Panc1 (cell line): ENCODE results near the gene CLSTN2. TPM values are rescaled to one million over a fixed set of nuclear protein-coding genes. Genes with fewer than 3 reads are reported as not detected.

Experiments
- ATAC-seq: fragments of 200-7000 bp; cut with Tn5 transposase; 2 replicates; pipeline ENCODE4 v1.9.1; 2020; ENCODE audit warnings: mild to moderate bottlenecking, moderate library complexity
- BruUV-seq: library from RNA; stranded (reverse); fragments of 400-500 nt; replicated peaks from 2 replicates; lab custom pipeline; 2021; lab: Mats Ljungman, UMichigan
- CTCF ChIA-PET: fragments of 300-600 bp; sonication (Branson Sonifier 250); formaldehyde crosslinking; loops from one replicate; lab custom pipeline; 2022; ENCODE audit warnings: antibody characterized with exemption; lab: Charles Lee
- POLR2A ChIA-PET: fragments of 300-600 bp; sonication (Branson Sonifier 250); formaldehyde crosslinking; loops from one replicate; lab custom pipeline; 2022; ENCODE audit warnings: antibody characterized with exemption; lab: Charles Lee
- DNase-seq: peaks from one replicate; pipeline ENCODE4 v3.0.0-alpha.2; 2010; ENCODE audit warnings: low read depth, low spot score
- H3K27ac ChIP-seq: 2 replicates; pipeline ENCODE4 v1.5.1; 2011; ENCODE audit warnings: mild to moderate bottlenecking, low read length, inconsistent platforms
- H3K27me3 ChIP-seq: fragments of 200-500 bp; sonication (Bioruptor generic); 2 replicates; pipeline ENCODE4 v1.6.0; 2014; ENCODE audit warnings: low read length, inconsistent platforms; ENCODE audit not compliant: control insufficient read depth, insufficient read depth
- H3K36me3 ChIP-seq: fragments of 200-500 bp; sonication (Bioruptor generic); 2 replicates; pipeline ENCODE4 v1.5.1; 2014; ENCODE audit warnings: inconsistent platforms, mild to moderate bottlenecking, low read length, moderate library complexity; ENCODE audit not compliant: control insufficient read depth, insufficient read depth
- H3K4me1 ChIP-seq: 2 replicates; pipeline ENCODE4 v1.5.1; 2011; ENCODE audit warnings: inconsistent platforms, mild to moderate bottlenecking, low read length, moderate library complexity; ENCODE audit not compliant: control insufficient read depth, insufficient read depth
- H3K4me3 ChIP-seq, 2 experiments: 2 replicates each; pipeline ENCODE4 v1.5.1; 2011 to 2012; ENCODE audit warnings: low read depth in 2 of 2, low read length in 2 of 2, mild to moderate bottlenecking in 2 of 2, inconsistent platforms in 1 of 2, moderate library complexity in 1 of 2
- H3K9me3 ChIP-seq: fragments of 200-500 bp; sonication (Bioruptor generic); 2 replicates; pipeline ENCODE4 v1.5.1; 2014; ENCODE audit warnings: low read depth, mild to moderate bottlenecking, inconsistent platforms, low read length, moderate library complexity; ENCODE audit not compliant: control insufficient read depth, insufficient read depth
- POLR2AphosphoS5 ChIP-seq: IDR thresholded peaks from 2 replicates; pipeline ENCODE4 v1.6.1; 2012; ENCODE audit warnings: mild to moderate bottlenecking, low read depth, low read length, moderate library complexity
- SIN3A ChIP-seq: IDR thresholded peaks from 2 replicates; pipeline ENCODE4 v1.6.1; 2012; ENCODE audit warnings: low read depth, mild to moderate bottlenecking, low read length, moderate library complexity, borderline replicate concordance; ENCODE audit not compliant: insufficient read depth
- TCF7L2 ChIP-seq: IDR thresholded peaks from 2 replicates; pipeline ENCODE4 v1.6.1; 2011; ENCODE audit warnings: mild to moderate bottlenecking, low read depth, low read length, inconsistent platforms
- in situ Hi-C: cut with HindIII; loops from 2 replicates; pipeline ENCODE4 v1.10.0; 2016; ENCODE audit warnings: low sequenced_read_pairs, low pct_unique_long_range_greater_than_20kb
- intact Hi-C: fragments of 100-400 bp; cut with micrococcal nuclease; formaldehyde crosslinking; loops from one replicate; pipeline ENCODE4 v1.10.0; 2022; ENCODE audit not compliant: unreplicated experiment
- total RNA-seq: library from RNA; stranded (reverse); gene quantifications from one replicate; pipeline ENCODE4 v1.2.1, GENCODE V29; 2021; ENCODE audit not compliant: unreplicated experiment
- TF ChIP-seq, protein P1 (sequence below), 2 experiments: IDR thresholded peaks; 2 replicates each; pipeline ENCODE4 v1.6.1; 2011 to 2012; ENCODE audit warnings: low read depth in 2 of 2, control low read depth in 1 of 2, low read length in 1 of 2, mild to moderate bottlenecking in 1 of 2, moderate library complexity in 1 of 2; ENCODE audit not compliant: insufficient read depth in 1 of 2
- TF ChIP-seq, protein P2 (sequence below): fragments of 450-650 bp; IDR thresholded peaks from 2 replicates; pipeline ENCODE4 v1.5.1; 2017; ENCODE audit warnings: mild to moderate bottlenecking

Gene CLSTN2
- total RNA-seq, 1 experiment from 2014 or later = 0.03 TPM

DNA sequence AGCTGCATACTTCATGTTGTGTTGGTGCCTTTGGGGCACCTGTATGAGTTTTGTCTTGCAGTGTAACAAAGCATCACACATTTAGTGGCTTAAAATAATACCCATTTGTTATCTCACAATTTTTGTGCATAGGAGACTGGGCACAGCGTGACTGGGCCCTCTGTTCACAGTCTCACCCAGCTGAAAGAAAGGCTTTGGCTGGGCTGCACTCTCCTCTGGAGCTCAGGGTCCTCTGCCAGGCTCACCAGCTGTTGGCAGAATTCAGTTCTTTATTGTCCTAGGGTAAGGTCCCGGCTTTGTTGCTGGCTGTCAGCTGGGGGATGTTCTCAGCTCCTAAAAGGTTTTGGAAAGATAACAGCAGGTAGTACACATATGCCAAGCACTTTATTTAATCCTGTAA lies 263.3 kb downstream of the CLSTN2 start:
- ChIA-PET POLR2A (no interaction called here), CTCF (no interaction called here)
- no peak for DNase-seq
- Histone ChIP-seq H3K4me3 (no peak overlapping the region), H3K27me3 (no peaks in the 10 kb centered on the region), H3K9me3 (no peaks in the 10 kb centered on the region), H3K27ac (no peak overlapping the region), H3K4me1 (no peaks in the 10 kb centered on the region), H3K36me3 (no peaks in the 10 kb centered on the region)
- in situ Hi-C loops = no loop called here
- ATAC-seq = no peak
- intact Hi-C loops = no loop called here
- no TSS peak for BruUV-seq
- TF ChIP-seq, protein P1, sequence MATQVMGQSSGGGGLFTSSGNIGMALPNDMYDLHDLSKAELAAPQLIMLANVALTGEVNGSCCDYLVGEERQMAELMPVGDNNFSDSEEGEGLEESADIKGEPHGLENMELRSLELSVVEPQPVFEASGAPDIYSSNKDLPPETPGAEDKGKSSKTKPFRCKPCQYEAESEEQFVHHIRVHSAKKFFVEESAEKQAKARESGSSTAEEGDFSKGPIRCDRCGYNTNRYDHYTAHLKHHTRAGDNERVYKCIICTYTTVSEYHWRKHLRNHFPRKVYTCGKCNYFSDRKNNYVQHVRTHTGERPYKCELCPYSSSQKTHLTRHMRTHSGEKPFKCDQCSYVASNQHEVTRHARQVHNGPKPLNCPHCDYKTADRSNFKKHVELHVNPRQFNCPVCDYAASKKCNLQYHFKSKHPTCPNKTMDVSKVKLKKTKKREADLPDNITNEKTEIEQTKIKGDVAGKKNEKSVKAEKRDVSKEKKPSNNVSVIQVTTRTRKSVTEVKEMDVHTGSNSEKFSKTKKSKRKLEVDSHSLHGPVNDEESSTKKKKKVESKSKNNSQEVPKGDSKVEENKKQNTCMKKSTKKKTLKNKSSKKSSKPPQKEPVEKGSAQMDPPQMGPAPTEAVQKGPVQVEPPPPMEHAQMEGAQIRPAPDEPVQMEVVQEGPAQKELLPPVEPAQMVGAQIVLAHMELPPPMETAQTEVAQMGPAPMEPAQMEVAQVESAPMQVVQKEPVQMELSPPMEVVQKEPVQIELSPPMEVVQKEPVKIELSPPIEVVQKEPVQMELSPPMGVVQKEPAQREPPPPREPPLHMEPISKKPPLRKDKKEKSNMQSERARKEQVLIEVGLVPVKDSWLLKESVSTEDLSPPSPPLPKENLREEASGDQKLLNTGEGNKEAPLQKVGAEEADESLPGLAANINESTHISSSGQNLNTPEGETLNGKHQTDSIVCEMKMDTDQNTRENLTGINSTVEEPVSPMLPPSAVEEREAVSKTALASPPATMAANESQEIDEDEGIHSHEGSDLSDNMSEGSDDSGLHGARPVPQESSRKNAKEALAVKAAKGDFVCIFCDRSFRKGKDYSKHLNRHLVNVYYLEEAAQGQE (IDR thresholded peaks at IDR 0.05; ENCODE audit: insufficient read depth in 1 of 2, low read depth in 2 of 2, low read length in 1 of 2) = no peak
- TF ChIP-seq SIN3A (no peak), POLR2AphosphoS5 (no peak), TCF7L2 (no peak)
- TF ChIP-seq, protein P2, sequence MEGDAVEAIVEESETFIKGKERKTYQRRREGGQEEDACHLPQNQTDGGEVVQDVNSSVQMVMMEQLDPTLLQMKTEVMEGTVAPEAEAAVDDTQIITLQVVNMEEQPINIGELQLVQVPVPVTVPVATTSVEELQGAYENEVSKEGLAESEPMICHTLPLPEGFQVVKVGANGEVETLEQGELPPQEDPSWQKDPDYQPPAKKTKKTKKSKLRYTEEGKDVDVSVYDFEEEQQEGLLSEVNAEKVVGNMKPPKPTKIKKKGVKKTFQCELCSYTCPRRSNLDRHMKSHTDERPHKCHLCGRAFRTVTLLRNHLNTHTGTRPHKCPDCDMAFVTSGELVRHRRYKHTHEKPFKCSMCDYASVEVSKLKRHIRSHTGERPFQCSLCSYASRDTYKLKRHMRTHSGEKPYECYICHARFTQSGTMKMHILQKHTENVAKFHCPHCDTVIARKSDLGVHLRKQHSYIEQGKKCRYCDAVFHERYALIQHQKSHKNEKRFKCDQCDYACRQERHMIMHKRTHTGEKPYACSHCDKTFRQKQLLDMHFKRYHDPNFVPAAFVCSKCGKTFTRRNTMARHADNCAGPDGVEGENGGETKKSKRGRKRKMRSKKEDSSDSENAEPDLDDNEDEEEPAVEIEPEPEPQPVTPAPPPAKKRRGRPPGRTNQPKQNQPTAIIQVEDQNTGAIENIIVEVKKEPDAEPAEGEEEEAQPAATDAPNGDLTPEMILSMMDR = no peak

DNA sequence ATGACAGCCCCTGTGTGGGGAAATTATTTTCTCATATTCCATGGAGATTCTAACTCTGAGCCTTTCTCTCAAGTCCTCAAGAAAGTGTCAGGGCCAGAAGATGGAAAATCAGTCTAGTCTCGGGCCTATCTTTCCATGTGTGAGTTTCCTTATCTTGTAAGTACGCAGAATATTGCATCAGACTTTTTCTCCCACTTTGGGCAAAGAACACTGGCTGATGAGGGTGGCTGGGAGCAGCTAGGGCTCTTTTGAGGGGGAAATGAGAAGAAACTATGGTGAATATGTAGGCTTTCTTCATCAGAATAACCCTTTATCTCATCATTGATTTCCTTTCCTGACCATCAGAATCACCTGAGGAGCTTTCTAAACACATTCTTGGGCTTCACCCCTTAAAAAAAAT lies 264.0 kb downstream of the CLSTN2 start:
- in situ Hi-C loops = no loop called here
- Histone ChIP-seq H3K4me3 (no peak overlapping the region), H3K36me3 (no peaks in the 10 kb centered on the region), H3K4me1 (no peaks in the 10 kb centered on the region), H3K27ac (no peak overlapping the region), H3K9me3 (no peaks in the 10 kb centered on the region), H3K27me3 (no peaks in the 10 kb centered on the region)
- ChIA-PET POLR2A (no interaction called here), CTCF (no interaction called here)
- TF ChIP-seq, protein P2 = no peak
- TF ChIP-seq TCF7L2 (no peak), SIN3A (no peak), POLR2AphosphoS5 (no peak)
- TF ChIP-seq, protein P1 (IDR thresholded peaks at IDR 0.05; ENCODE audit: insufficient read depth in 1 of 2, low read depth in 2 of 2, low read length in 1 of 2) = no peak
- intact Hi-C loops = no loop called here
- ATAC-seq (no peak), DNase-seq (no peak)
- no TSS peak for BruUV-seq
